COLO668 (cell line): ENCODE results near the gene AGAP1.
A peak's percentile ranks its signal among the peaks of the same experiment; 100 is the strongest.
"Not testable (repeated sequence)": the region's sequence is repeated elsewhere in the genome, so short reads cannot be mapped to it uniquely, and the experiment has no call there.

Experiments
- DNase-seq: peaks from one replicate; lab custom pipeline; 2025; ENCODE audit not compliant: unreplicated experiment; lab: John Stamatoyannopoulos, UW

AGAP1 gene

DNA sequence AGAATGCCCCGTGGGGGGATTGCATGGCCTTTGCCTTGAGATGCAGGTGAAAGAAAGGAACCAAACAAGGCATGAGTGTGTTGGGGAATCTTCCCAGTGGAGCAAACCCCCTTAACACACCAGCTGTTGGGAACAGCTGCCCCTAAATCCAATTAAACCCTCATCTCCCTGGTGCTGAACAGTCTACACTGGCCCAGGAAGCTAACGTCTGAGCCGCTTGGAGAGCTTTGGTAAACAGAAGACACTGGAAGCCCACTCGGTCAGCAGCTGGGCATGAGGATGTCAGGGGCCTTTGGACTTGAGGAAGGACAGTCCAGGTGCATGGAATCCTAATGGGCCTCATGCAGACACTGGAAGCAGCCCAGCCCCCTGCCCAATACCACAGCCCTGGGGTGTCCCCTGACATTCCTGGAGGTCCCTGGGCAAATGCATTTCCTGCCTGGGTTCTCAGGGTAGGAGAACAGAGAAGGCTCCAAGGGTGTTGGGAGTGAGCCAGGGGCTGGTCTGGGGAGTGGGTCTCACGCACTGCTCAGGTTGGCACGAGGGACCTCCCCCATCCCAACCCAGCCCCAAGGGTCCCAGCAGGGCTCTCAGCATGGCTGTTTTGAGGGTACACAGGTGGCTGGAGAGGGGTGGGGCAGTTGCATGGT lies 636.6 kb downstream of the AGAP1 start:
- no peak for DNase-seq

- DNase-seq, result no peak
Observed at GRCh38 chr2:236131073-236131692, 637.3 kb downstream of the AGAP1 start.

DNA sequence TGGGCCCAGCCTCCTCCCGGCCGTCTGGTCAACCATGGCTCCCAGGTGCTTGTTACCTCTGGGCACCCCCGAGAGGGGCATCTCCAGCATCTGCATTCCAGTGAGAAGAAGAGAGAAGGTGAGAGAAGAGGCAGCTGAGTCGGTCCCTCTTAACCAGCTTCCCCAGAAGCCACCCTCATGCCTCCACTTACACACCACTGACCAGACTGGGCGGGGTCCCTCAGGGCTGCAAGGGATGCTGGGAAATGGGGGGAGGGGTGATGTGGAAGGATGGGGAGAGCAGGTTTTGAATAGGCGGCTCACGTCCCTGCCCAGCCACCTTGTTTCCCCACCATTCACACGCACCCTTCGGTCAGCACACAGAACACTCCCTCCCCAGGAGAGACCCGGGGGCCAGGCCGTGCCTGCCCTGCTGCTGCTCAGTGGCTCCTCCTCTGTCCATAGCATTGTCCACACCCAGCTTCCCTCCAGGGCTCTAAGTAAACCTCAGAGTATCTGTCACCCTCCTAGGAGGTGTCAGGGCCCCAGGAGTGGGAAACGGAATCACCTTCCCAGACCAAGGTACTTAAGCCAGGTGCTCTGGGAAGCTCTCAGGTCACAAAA lies 639.7 kb downstream of the AGAP1 start:
- DNase-seq, result no peak

- DNase-seq, result no peak
Observed at GRCh38 chr2:236136538-236136937, 642.7 kb downstream of the AGAP1 start.

GRCh38 chr2:236137066-236137465 lies 643.2 kb downstream of the AGAP1 start:
- DNase-seq, result no peak

- DNase-seq, result not testable (repeated sequence)
Observed at GRCh38 chr2:236141616-236142015, 647.8 kb downstream of the AGAP1 start.

DNA sequence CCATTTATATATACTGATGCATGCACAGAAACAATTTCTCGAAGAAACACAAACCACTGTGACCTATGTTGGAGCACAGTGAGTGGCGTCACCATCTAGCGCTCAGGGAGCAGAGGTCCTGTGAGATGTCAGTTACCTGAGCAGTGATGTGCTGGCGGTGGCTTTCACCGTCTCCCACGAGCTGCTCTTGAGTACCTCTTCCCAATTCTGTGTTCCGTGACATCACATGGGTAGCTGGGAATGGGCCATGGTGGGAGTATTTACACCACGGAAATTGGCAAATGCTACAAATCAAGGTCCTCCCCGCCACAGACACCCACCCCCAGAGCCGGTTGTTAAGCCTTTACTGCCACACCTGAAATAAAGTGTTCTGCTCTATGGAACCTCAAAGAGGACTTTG lies 650.0 kb downstream of the AGAP1 start:
- DNase-seq, result no peak

DNA sequence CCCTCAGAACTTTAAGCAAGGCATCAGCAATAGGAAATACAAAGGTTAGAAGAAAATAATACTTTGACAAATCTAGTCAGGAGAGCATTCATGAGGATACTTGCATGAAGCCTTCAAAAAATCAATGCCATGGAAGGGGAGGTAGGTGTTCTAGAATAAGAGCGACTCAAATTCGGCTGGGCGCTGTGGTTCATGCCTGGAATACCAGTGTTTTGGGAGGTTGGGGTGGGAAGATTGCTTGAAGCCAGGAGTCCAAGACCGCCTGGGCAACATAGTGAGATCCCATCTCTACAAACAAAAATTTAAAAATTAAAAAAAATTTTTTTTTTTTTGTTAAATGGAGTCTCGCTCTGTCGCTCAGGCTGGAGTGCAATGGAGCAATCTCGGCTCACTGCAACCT lies 652.6 kb downstream of the AGAP1 start:
- no peak for DNase-seq

GRCh38 chr2:236155406-236155805 lies 661.6 kb downstream of the AGAP1 start:
- no peak for DNase-seq

GRCh38 chr2:236156095-236156859 lies 662.4 kb downstream of the AGAP1 start:
- no peak for DNase-seq

GRCh38 chr2:236156860-236157194 lies 663.0 kb downstream of the AGAP1 start:
- DNase-seq, result no peak

DNA sequence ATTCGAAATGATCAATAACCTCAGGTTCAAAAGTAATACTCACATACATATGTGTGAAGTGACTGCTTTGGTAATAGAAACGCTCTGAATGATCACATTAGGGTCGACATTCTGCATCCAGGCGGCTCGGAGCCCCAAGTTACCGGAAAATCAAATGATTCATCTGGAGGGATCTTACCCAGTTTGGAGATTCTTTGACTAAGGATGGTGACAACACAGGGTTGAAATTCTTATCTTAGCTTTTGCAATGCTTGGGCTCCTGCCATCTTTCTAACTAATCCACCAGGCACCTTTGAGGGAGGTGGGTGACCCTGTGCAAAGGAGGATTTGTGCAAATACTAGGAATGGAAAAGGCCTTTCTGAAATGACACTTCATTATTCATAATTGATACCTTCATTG lies 663.5 kb downstream of the AGAP1 start:
- no peak for DNase-seq

DNA sequence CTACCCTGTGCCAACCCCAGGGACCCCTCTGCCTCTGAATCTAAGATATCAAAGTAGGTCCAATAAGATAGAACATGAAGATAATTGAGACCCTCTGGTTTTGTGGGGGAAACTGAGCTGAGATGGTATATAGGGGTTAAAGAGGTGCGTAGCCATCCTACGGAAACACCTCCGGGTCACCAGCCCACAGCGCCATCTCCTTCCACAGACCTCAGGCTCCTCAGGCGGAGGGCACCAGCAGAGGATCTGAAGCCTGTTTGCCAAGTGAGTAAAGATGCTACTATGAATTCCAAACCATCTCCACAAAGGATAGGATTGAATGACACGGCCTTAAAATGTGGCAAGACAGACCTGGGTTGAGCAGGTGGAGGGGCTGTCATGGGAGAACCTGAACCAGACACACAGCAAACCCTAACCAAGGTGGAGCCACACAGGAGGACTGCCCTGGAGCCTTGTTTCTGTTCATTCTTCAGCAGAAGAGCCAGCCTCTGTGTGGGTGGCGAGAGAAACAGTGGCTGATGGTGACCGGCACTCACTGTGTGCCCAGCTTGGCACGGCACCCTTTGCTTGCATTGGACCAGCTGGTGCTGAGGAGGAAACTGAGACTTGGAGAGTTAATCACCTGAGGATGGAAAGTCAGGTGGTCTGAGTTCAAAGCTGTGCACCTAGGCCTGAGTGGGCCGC lies 664.1 kb downstream of the AGAP1 start:
- DNase-seq, result no peak

GRCh38 chr2:236158969-236159777 lies 665.3 kb downstream of the AGAP1 start:
- DNase-seq, result no peak

- no peak for DNase-seq
Observed at GRCh38 chr2:236159778-236160170, 665.9 kb downstream of the AGAP1 start.

GRCh38 chr2:236160366-236161081 lies 666.7 kb downstream of the AGAP1 start:
- DNase-seq, result no peak

GRCh38 chr2:236161082-236161462 lies 667.2 kb downstream of the AGAP1 start:
- DNase-seq, result peak; percentile 40

DNA sequence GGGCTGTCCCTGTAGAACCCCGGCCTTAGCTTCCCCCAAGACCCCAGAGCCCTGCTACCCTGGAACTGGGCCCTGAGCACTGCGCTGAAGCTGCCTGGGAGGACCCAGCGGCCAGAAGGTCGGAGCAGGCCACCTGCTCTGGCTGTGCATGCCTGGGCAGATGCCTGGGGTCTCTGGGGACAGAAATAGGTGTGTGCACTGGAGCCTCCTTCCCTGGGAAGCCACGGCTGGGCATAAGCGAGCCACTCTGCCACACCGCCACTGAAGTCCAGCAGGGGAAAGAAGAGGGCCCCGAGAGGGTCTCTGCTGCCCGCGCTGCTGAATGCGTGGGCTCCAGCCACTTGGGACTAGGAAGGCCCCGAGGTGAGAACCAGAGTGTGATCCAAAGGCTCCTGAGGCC lies 667.7 kb downstream of the AGAP1 start:
- no peak for DNase-seq

- no peak for DNase-seq
Observed at GRCh38 chr2:236162031-236162845, 668.4 kb downstream of the AGAP1 start.
